ENCODE measurements around the gene PXDN.
"Not testable (repeated sequence)": the region's sequence is repeated elsewhere in the genome, so short reads cannot be mapped to it uniquely, and the experiment has no call there.

Gene PXDN

DNA sequence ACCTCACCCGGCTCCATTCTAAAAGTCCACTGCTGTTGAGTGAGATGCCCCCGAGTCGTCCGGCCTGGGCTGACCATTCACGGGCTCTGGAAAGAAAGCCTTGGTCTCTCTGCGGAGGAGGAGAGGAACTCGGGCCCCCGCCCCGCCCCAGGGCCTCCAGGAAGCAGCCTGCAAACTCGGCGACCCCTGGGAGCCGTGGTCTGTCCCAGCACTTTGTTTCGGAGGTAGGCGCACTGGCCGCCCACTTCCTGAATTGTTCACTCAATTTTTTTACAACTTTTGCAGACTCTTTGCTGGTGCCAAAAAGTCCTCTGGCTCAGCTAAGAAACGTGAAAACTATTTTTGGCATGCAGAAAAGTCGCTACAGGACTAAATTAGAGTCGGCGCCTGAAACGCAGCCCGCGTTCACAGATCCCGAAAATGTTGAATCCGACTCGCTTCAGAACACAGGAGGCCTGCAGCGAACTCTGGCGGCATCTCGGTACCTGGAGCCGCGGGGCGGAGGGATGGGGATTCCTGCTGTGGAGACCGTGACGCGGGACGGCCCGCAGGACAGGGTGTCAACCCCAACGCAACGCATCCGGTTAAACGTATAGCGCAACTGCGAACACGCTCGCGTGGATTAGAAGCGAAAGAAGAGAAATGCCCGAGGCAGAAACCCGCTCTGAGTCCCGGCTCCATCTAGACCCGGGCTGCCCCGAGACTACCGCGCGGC, 1.5 kb downstream of the PXDN start:
- DNase-seq (ENCODE audit: low read depth, low spot score): peak; percentile 97

DNA sequence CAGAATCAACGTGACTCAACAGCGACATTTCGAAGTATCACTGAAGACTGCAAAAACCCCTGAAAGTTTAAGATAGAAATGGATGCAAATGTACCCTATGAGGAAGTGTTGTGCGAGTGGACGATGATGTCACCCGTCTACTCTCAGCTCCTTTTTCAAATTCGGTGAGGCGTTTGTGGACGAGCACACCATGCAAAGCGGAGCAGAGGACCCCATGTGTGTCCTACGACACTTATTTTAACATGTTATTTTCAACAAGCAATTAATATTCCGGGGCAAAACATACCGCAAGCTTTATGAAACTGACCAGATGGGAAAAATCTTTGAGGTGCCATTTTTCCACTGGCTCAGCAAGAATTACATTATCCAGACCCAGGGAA, 2.0 kb downstream of the PXDN start:
- DNase-seq (ENCODE audit: low read depth, low spot score): peak; percentile 61

DNA sequence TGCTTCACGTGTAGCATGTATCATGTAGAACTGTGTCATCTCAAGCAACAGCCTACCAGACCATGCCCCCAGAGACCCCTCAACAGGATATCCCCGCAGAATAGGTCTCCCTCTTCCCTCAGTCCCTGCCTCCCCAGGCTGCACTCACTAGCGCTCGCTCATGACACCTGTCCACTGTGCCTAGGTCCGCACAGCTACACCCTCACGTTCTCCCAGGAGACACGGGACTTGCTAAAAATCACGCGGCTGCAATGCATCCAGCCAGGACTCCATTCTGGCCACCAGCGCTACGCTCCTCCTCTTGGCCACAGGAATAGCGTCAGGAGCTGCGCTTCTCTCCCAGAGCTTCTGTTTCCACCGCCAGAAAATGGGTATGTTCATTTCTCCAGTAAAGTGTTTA, 2.5 kb downstream of the PXDN start:
- DNase-seq (ENCODE audit: low read depth, low spot score): peak; percentile 2

DNA sequence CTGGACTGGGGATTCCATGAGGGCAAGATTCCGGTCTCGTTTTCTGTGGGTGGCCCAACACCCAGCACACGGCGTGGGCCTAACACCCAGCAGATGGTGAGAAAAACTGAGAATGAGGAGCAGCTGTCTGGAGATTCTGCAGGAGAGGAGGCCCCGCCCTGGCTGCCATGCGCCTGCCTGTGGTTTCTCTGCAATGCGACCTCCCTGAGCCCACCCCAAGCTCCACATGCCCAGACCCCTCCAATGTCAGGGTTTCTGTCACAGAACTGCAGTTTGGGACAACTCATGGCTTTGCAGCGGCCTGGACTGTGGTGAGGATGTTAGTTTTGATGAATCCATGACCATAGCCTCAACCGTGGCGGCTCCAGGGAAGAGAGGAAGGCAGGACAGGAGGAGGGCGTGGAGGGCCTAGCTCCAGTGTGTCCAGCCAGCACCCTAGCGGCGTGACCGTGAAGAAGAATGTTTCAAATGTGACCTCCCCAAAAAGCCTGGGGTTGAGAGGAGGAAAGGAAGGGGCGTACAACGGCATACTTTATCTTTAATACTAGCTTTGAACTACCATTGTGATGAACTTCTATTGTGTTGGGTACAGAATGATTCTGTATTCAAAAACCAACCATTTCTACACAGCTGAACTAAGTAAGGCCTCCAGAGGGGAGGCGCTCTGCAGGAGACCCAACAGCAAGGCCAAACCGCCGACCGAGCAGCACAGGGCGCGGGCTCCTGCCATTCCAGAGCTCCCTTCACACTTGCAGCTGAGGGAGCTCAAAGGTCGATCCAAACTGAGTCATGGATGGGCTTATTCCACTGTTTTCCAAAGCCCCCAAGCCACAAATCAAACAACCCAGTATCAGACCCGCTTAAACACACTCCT, 3.4 kb downstream of the PXDN start:
- DNase-seq (ENCODE audit: low read depth, low spot score): peak; percentile 23

DNA sequence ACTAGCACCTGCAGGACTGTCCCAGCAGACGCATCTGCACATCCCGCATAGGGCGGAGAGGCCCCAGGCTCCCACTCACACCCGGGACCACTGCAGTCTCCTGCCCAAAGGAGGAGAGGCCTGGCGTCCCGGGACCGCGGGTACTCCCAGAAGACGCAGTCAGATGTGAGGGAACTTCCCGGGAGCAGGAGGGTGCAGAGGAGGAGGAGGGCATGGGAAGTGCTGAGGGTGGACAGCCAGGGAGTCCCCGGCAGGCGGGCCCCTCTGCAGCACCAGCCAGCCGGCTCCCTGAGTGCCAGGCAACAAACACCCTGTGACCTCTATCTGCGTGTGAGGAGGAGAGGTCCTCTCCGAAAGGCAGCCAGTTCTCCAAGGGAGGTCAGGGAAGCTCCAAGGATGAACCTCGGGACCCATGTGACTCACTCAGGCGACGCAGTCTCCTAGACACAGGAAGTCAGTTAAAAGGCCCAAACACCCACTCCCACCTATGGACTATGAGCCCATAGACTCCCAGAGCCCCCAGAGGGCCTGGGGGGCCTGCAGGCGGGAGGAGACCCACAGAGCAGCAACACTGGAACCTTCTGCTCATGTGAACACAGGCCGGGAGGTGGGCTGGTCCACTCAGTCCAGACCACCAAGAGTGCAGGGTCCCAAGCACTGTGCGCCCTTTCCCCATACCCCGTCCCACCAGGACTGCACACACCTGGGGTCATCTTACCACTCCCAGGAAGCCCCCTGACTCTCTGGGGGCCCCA, 4.2 kb downstream of the PXDN start:
- DNase-seq (ENCODE audit: low read depth, low spot score): peak; percentile 9

DNA sequence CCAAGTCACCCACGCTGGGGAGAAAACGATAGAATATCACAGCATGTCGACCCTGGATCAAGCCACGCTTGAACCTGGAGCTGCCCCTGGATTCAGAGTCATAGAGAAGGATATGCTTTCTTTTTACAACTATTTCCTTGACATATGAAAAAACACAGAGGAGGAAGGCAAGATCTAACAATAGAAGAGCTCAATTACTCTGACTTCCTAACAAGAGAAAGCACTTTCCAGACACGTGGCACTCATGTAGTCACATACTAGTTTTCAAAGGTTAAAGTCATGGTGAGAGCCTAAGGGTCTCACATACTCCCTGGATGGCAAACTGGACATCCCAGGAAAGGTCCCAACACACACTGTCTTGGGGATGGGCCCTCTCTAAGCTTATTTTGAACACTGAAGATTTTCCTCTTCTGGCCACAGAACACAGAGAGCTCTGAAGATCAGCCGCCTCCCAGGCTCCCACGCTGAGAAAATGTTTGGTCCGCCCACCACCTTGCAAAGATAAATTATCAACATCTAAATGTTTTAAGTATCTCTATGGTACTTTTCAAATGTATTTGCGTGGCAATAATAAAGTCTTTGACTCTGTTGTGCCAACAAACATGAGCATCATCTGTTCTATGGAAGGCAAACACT, 4.9 kb downstream of the PXDN start:
- peak; percentile 3 for DNase-seq (ENCODE audit: low read depth, low spot score)

DNA sequence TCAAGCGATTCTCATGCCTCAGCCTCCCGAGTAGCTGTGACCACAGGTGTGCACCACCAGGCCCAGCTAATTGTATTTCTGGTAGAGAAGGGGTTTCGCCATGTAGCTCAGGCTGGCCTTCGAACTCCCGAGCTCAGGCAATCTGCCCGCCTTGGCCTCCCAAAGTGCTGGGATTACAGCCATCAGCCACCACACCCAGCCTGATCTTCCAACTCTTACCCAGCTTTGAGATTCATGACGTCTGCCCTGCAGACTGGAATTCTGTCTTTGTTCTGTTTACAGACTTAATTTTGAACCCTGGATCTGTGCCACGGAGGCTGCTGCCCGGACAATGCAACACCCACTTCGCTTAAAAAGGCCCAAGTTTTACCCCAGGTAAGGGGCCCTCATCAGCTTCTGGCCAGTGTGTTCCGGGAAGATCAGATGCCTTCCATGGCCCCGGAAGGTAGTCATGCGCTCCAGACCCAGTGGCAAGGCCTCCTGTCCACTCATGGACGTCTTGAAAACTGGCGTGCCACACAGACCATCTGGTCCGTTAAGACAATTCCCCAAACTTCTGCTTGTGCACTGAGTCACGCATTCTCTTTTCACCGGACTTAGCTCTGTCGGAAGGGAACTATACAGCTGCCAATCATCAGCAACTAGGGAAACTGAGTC, 5.5 kb downstream of the PXDN start:
- DNase-seq (ENCODE audit: low read depth, low spot score): no peak

DNA sequence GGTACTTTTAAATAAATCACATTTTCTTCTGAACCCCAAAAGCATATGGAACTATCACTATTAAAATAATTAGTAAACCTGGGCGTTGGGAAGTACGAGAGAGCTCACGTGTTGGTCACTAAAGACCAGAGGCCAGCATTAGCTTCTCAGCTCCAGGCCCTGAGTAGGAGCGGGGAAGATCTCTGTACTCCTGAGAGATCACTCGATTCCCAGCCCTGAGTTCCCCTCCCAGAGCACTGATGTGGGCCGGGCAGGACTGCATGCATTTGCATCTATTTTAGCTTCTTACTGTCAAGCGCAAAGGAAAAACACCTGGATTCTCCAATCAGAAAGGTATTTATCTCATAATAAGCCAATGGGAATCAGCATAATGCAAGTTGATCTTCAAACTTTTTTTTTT, 6.2 kb downstream of the PXDN start:
- DNase-seq (ENCODE audit: low read depth, low spot score): no peak

DNA sequence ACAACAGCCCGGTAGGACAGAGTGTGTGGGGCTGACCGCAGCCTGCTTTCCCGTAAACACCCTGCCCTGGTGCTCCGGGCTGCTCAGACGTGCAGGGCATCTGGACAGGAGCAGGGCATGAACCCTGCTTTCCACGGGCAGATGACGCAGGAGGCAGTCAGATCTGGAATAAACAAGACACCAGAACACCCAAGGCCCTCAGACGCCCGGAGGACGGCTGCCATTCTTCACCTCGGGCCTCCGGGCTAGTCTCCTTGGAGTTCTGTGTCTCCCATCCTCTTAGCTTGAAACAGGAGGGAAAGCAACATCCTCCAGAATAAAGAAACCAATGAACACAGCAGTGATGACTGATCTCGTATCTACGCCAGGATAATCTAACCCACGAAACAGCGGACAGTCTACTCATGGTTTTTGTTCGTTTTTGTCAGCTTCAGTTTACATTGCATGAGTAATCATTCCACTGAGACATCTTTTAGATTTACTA, 7.3 kb downstream of the PXDN start:
- DNase-seq (ENCODE audit: low read depth, low spot score): peak; percentile 67

DNA sequence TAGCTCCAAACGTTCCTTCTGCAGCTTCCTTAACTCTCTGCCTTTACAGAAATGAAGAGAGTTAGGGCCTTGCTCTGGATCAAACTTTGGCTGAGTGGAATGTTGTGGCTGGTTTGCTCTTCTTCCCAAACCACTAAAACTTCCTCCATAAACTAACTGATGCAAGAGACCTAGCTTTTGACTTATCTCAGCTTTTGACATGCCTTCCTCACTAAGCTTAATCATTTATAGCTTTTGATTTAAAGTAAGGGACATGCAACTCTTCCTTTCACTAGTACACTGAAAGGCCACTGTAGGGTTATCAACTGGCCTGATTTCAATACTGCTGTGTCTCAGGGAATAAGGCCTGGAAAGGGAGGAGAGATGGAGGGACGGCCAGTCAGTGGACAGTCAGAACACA, 8.3 kb downstream of the PXDN start:
- DNase-seq (ENCODE audit: low read depth, low spot score): peak; percentile 10

DNA sequence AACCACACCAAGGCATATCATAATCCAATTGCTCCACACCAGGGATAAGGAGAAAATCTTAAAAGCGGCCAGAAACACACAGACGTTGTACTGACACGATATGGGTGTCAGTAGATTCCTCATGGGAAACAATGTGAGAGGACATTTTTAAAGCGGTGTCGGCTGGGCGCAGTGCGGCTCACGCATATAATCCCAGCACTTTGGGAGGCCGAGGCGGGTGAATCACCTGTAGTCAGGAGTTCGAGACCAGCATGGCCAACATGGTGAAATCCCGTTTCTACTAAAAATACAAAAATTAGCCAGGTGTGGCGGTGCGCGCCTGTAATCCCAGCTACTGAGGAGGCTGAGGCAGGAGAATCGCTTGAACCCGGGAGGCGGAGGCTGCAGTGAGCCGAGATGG, 11.0 kb downstream of the PXDN start:
- not testable (repeated sequence) for DNase-seq (ENCODE audit: low read depth, low spot score)

DNA sequence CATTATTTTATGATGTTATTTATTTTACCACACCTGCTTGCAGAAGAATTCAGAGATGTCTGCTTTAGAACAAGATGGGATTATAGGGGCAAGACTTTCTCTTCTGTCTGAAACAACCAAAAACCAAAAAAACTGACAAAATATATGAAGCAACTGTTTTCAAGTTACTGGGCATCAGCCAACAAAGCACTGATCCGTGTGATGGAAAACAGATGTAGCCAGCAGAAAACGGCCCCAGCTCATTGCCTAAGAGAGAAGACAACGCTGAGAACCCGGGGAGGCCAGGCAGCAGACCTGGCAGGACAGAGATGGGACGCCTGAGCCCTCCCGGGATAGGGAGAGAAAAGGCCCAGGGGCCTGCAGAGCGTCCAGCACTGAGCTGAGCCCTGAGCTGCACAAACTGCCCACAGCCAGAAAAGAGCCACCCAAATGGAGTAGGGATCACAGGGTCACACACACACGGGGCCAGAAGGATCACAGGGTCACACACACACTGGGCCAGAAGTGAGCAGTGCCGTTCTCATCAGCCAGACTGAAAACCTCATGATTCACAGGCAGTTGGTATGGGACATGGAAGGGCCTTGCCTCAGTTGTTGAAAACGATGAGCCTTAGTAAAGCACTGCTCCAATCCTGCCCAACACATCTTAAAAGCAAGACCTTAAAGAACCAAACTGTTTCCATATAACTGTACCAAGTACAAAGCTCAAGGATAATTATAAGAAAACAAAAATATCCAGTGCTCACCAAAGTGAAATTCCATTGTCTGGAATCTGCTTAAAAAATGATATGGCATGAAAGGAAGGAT, 12.1 kb downstream of the PXDN start:
- DNase-seq (ENCODE audit: low read depth, low spot score): peak; percentile 90

DNA sequence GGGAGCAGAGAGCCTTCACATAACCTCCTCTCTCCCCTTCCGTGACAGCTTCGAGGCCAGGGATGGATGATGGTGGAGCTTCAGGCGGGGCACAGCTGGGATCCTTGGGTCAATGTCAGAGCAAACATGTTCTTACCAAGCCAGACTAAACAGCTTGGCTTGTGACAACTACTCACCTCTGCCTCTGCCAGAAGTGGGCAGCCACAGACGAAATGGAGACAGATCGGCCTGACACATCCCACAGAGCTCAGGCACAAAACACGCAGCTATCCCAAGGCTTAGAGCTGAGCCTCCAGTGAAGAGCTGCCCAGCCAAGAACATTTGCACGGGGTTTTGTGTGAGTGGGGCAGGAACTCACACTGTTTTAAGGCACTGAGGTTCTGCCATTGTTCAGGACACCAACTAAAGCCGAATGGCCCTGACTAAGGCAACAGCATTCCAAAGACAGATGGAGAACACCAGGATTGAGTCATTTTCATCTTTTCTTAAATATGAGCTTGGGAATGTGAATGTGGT, 12.8 kb downstream of the PXDN start:
- DNase-seq (ENCODE audit: low read depth, low spot score): peak; percentile 84

DNA sequence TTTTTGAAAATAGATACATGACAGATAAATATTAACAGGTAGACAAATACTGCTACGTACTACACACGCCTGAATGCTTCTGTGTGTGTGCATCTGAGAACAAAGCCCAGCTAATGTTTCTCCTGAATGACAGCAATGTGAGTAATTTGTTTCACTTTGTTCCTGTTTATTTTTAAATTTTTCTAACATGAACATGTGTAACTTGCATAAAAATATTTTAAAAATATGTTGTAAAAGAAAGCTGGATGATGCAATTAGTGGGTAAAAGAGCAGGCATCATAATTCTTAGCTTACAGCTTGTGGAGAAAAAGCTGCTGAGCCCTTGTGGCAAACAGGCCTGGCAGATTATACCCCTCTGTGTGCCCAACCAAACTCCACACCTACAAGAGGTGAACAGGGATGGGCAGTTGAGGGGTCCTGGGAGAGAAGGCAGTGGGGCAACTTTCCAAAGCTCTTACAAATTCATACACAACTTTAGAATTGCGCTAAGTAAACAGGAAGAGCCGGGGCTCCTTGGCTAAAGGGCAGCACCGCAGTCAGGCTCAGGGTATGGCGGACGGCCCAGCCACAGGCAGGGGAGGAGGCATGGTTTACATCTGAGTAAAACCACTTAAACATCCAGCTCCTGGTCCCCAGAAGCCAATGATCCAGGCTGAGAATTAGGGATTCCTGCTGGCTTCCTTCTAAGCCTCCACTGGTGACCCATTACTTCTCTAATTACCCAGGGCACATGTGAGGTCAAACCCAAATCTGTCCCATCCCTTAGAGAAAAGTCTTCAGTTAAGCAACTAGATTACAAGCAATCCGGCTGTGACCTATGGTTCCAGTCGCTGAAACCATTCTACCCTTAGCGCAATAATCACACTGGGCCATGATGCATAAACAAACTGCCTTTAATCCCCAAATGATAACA, 14.0 kb downstream of the PXDN start:
- DNase-seq (ENCODE audit: low read depth, low spot score): peak; percentile 85

DNA sequence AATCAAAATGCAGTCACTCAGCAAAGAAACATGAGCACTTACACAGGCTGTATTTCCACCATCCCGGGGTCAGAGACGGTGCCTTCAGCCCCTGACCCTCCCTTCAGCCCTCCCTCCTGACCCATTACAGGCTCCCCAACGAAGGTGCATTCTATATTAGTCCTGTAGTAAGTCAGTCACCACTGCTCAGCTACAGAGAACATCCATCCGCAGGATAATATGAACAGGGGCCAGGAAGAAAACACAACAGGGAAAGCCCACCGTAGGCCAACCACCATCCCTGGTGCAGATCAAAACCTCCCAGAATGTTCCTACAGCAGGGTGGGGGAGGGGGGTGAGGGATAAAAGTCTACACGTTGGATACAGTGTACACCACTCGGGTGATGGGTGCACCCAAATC, 15.1 kb downstream of the PXDN start:
- no peak for DNase-seq (ENCODE audit: low read depth, low spot score)

DNA sequence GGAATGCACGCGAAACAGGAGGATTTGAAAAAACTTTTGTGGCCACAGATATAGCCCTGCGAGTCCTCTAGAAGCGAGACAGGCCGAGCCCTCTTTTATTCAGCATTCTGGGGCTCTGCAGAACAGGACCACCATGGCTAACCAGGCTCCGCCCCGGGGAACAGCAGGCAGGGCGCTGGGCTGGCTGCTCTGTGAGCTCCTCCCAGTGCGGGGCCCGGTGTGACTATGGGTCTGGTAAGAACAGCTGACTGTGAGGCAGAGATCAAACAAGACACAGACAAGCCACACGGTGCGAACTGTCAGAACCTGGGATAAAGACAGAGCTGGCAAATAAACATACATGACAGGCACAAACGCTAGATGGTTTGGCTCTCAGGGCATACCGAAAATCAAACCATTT, 15.5 kb downstream of the PXDN start:
- DNase-seq (ENCODE audit: low read depth, low spot score): peak; percentile 82

DNA sequence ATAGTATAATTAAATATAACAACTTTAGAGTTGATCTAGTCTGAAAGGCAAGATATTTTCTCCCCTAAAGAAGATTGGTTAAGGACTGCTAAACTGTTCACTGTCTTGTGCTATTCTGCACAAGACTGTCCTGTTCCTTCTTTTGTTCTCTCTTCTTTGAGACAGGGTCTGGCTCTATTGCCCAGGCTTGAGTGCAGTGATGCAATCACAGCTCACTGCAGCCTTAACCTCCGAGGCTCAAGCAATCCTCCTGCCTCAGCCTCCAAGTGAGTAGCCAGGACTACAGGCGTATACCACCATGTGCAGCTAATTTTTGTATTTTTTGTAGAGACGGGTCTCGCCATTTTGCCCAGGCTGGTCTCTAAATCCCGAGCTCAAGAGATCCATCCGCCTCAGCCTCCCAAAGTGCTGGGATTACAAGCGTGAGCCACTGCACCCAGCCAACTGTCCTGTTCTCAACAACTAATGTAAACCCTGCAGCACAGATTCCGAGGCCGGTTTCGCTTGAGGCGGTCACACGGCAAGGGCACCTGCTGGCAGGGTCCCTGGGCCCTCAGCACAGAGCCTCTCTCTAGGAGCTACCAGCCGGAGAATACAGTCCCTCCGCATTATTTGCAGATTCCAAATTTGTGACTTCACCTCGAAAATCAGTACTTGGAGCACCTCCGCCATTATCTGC, 16.4 kb downstream of the PXDN start:
- DNase-seq (ENCODE audit: low read depth, low spot score): no peak

DNA sequence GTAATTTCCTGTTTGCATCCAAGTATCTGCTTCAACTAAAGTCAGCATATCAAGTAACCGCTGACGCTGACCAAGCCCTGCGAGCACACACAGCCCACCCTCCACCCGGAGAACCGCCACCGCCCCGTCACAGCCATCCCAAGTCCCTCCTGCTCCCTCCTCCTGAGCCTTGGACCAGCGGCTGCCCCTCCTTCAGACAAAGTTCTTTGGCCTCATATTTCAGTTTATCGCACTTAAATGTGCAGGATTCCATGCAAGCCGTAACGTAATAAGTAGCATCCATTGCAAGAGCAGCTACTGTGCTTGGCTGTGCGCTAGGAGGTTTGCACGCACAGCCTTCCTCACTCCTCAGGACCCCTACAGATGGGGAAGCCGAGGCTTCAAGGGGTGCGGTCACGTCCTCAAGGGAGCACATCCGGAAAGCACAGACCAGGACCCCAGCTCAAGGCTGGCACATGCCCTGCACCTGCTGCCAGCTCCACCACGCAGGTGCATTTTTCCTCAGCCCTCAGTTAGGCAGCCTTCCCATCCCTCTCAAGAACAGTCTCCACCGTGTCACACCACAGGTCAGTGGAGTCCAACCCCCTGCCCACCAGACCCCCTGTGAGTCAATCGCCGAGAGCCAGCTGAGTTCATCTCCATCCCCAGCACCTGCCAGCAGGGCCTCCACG, 17.1 kb downstream of the PXDN start:
- DNase-seq (ENCODE audit: low read depth, low spot score): no peak

All from astrocyte of the hippocampus (primary cell).